HepG2 (cell line): ENCODE measurements around the gene GPA33. TPM values are rescaled to one million over a fixed set of nuclear protein-coding genes. Genes with fewer than 3 reads are reported as not detected.

Experiments
- ATAC-seq: fragments of 200-7000 bp; cut with Tn5 transposase; 3 replicates; pipeline ENCODE4 v1.9.1; 2020; ENCODE audit warnings: mild to moderate bottlenecking, moderate library complexity
- BruUV-seq: library from RNA; stranded (reverse); fragments of 400-500 nt; replicated peaks from 2 replicates; lab custom pipeline; 2021; lab: Mats Ljungman, UMichigan
- CTCF ChIA-PET: fragments of 300-600 bp; formaldehyde crosslinking; extraction: SDS; loops from one replicate; lab custom pipeline; 2021; ENCODE audit warnings: low total read pairs, inconsistent platforms, low intra/inter-chr PET ratio; lab: Yijun Ruan, JAX
- POLR2A ChIA-PET: fragments of 350-600 bp; sonication (Branson Sonifier 250); formaldehyde crosslinking; loops from one replicate; lab custom pipeline; 2020; ENCODE audit warnings: antibody characterized with exemption, inconsistent platforms; lab: Yijun Ruan, JAX
- DNase-seq: peaks from one replicate; pipeline ENCODE4 v3.0.0-alpha.2; 2015; ENCODE audit warnings: low spot score
- FAIRE-seq: peaks from 3 replicates; lab custom pipeline; 2011; peaks lifted over from hg19 to GRCh38; lab: Jason Lieb, UNC
- H2AFZ ChIP-seq: one replicate; pipeline ENCODE4 v1.6.1; 2011; ENCODE audit warnings: low read length, inconsistent platforms
- H3K27ac ChIP-seq: fragments of 300-600 bp; 3 replicates; pipeline ENCODE4 v1.8.0; 2011; ENCODE audit warnings: mixed run types, mild to moderate bottlenecking, mixed read lengths, low read length, inconsistent platforms; ENCODE audit not compliant: insufficient read depth; ENCODE audit errors: extremely low read length
- H3K27me3 ChIP-seq, 2 experiments: fragments of 200-600 bp in 1 of 2; 2 replicates in 1 of 2; 3 replicates in 1 of 2; pipeline versions ENCODE4 v1.6.0 to v1.8.0; 2011; ENCODE audit warnings: low read length in 2 of 2, mild to moderate bottlenecking in 2 of 2, moderate library complexity in 2 of 2, inconsistent platforms in 1 of 2; ENCODE audit not compliant: insufficient read depth in 2 of 2, control insufficient read depth in 1 of 2
- H3K36me3 ChIP-seq, 2 experiments: fragments of 200-600 bp in 1 of 2; replicated peaks in 1 of 2; 2 replicates in 1 of 2; 3 replicates in 1 of 2; pipeline versions ENCODE4 v1.5.1 to v1.8.0; 2011; ENCODE audit warnings: low read length in 2 of 2, inconsistent platforms in 1 of 2; ENCODE audit not compliant: insufficient read depth in 2 of 2, control insufficient read depth in 1 of 2
- H3K4me1 ChIP-seq: 2 replicates; pipeline ENCODE4 v1.5.1; 2012; ENCODE audit warnings: low read length, inconsistent platforms; ENCODE audit not compliant: insufficient read depth
- H3K4me2 ChIP-seq: 2 replicates; pipeline ENCODE4 v1.6.0; 2011; ENCODE audit warnings: low read depth, low read length, inconsistent platforms
- H3K4me3 ChIP-seq, 3 experiments: fragments of 200-600 bp in 1 of 3; sonication (generic), shearing (Covaris generic) in 1 of 3; replicated peaks in 1 of 3; 2 replicates each; pipeline ENCODE4 v1.5.1; 2011 to 2016; ENCODE audit warnings: low read length in 3 of 3, inconsistent platforms in 2 of 3, low read depth in 2 of 3, mild to moderate bottlenecking in 2 of 3, control low read depth in 1 of 3, mixed read lengths in 1 of 3; ENCODE audit not compliant: insufficient read depth in 1 of 3
- H3K79me2 ChIP-seq: one replicate; pipeline ENCODE4 v1.6.1; 2011; ENCODE audit warnings: low read length, inconsistent platforms; ENCODE audit not compliant: insufficient read depth
- H3K9ac ChIP-seq: 2 replicates; pipeline ENCODE4 v1.6.0; 2011; ENCODE audit warnings: mild to moderate bottlenecking, low read depth, low read length, inconsistent platforms; ENCODE audit not compliant: insufficient read depth
- H3K9me3 ChIP-seq: 2 replicates; pipeline ENCODE4 v1.5.1; 2012; ENCODE audit warnings: mild to moderate bottlenecking, low read length
- H4K20me1 ChIP-seq: 2 replicates; pipeline ENCODE4 v1.6.0; 2011; ENCODE audit warnings: inconsistent platforms, mild to moderate bottlenecking, low read length, moderate library complexity; ENCODE audit not compliant: insufficient read depth
- CTCF ChIP-seq: sonication (generic); formaldehyde crosslinking; IDR thresholded peaks from 2 replicates; pipeline ENCODE4 v1.5.0; 2020; ENCODE audit warnings: mild to moderate bottlenecking, missing genetic modification reagents, moderate library complexity
- FLYWCH1 ChIP-seq: sonication (generic); formaldehyde crosslinking; IDR thresholded peaks from 2 replicates; pipeline ENCODE4 v1.8.1; 2023; ENCODE audit warnings: mild to moderate bottlenecking, missing genetic modification reagents
- HNRNPK ChIP-seq: fragments of 200-400 bp; formaldehyde crosslinking; IDR thresholded peaks from 2 replicates; pipeline ENCODE4 v1.6.1; 2018; ENCODE audit warnings: low read length, low read depth, moderate library complexity, mild to moderate bottlenecking; ENCODE audit not compliant: poor library complexity, severe bottlenecking
- KAT2B ChIP-seq: fragments of 150-350 bp; IDR thresholded peaks from 2 replicates; pipeline ENCODE4 v1.6.1; 2014; ENCODE audit warnings: low read depth, low read length, borderline replicate concordance
- MTERF4 ChIP-seq: sonication (generic); formaldehyde crosslinking; IDR thresholded peaks from 2 replicates; pipeline ENCODE4 v1.8.0; 2023; ENCODE audit warnings: mild to moderate bottlenecking, missing genetic modification reagents
- NCOA1 ChIP-seq: sonication (generic); formaldehyde crosslinking; IDR thresholded peaks from 2 replicates; pipeline ENCODE4 v1.9.0; 2021; ENCODE audit warnings: missing genetic modification reagents
- POGK ChIP-seq: sonication (generic); formaldehyde crosslinking; conservative IDR thresholded peaks from 2 replicates; pipeline ENCODE4 v1.8.0; 2022; ENCODE audit warnings: mild to moderate bottlenecking, moderate library complexity, missing genetic modification reagents
- RNF219 ChIP-seq: sonication (generic); formaldehyde crosslinking; IDR thresholded peaks from 2 replicates; pipeline ENCODE4 v1.5.0; 2020; ENCODE audit warnings: mild to moderate bottlenecking, missing genetic modification reagents
- SALL2 ChIP-seq: sonication (generic); formaldehyde crosslinking; IDR thresholded peaks from 2 replicates; pipeline ENCODE4 v1.8.1; 2023; ENCODE audit warnings: mild to moderate bottlenecking, missing genetic modification reagents, inconsistent platforms
- SP140L ChIP-seq: sonication (generic); formaldehyde crosslinking; IDR thresholded peaks from 2 replicates; pipeline ENCODE4 v1.4.0; 2020; ENCODE audit warnings: missing genetic modification reagents, borderline replicate concordance
- STAG1 ChIP-seq: sonication (generic); formaldehyde crosslinking; IDR thresholded peaks from 2 replicates; pipeline ENCODE4 v1.4.0; 2020; ENCODE audit warnings: missing genetic modification reagents
- SUZ12 ChIP-seq: fragments of 150-350 bp; IDR thresholded peaks from 2 replicates; pipeline ENCODE4 v1.6.1; 2014; ENCODE audit warnings: low read depth, low read length
- TEAD3 ChIP-seq: optimal IDR thresholded peaks from 2 replicates; pipeline ENCODE3; 2016; ENCODE audit warnings: borderline replicate concordance
- ZNF143 ChIP-seq: sonication (generic); formaldehyde crosslinking; IDR thresholded peaks from 2 replicates; pipeline ENCODE4 v1.4.0; 2020; ENCODE audit warnings: missing genetic modification reagents
- ZNF577 ChIP-seq: sonication (generic); formaldehyde crosslinking; IDR thresholded peaks from 2 replicates; pipeline ENCODE4 v1.4.0; 2020; ENCODE audit warnings: mild to moderate bottlenecking, low read depth, missing genetic modification reagents, borderline replicate concordance
- ZSCAN5A ChIP-seq: sonication (generic); formaldehyde crosslinking; IDR thresholded peaks from 2 replicates; pipeline ENCODE4 v1.8.0; 2022; ENCODE audit warnings: mild to moderate bottlenecking, missing genetic modification reagents, borderline replicate concordance
- WGBS: methylation state at CpG from one replicate; pipeline ENCODE4 v1.1.6; 2017; ENCODE audit warnings: low lambda C conversion rate; 5-methylcytosine and 5-hydroxymethylcytosine counted together
- in situ Hi-C: cut with HindIII; loops from 2 replicates; pipeline ENCODE4 v1.10.0; 2017; ENCODE audit warnings: low pct_unique_long_range_greater_than_20kb; ENCODE audit not compliant: extremely low pct_ligation_motif_present
- intact Hi-C: fragments of 100-400 bp; cut with micrococcal nuclease; formaldehyde crosslinking; loops from one replicate; pipeline ENCODE4 v1.10.0; 2022; ENCODE audit not compliant: unreplicated experiment
- polyA plus RNA-seq, 8 experiments: library from polyadenylated mRNA; depleted of rRNA in 3 of 8; stranded (reverse) in 7 of 8; unstranded in 1 of 8; fragments of >200 nt; fragmentation: Illumina TruSeq in 4 of 8; extraction: Trizol in 4 of 8; gene quantifications; 2 replicates each; pipeline versions ENCODE4 v1.2.1 to v1.2.3, GENCODE V29; 2011 to 2016; ENCODE audit warnings: low read depth in 4 of 8, missing spikeins in 1 of 8, mixed read lengths in 1 of 8; ENCODE audit not compliant: insufficient read depth in 1 of 8
- total RNA-seq, 5 experiments: library from RNA; depleted of rRNA; stranded (reverse); fragments of >200 nt; fragmentation: Illumina TruSeq; extraction: Trizol; gene quantifications; 2 replicates each; pipeline ENCODE4 v1.2.3, GENCODE V29; 2016; ENCODE audit warnings: low read depth in 1 of 5

The GPA33 gene
- total and polyA plus RNA-seq, 2 of the 13 experiments (the other 11 are each of a cell fraction or from before 2014, with no cell fraction given): not detected

- Histone ChIP-seq H4K20me1 (no peaks in the 10 kb centered on the region), H3K4me2 (no peak overlapping the region), H3K27ac (no peak overlapping the region), H3K9ac (no peak overlapping the region), H2AFZ (no peak overlapping the region), H3K36me3 (no peaks in the 10 kb centered on the region), H3K4me3 (no peak overlapping the region), H3K4me1 (0 out of 2 replicates have a peak, but pooled peaks cover 7% of the 10 kb centered on the region), H3K79me2 (no peaks in the 10 kb centered on the region), H3K9me3 (no peaks in the 10 kb centered on the region), H3K27me3 (peaks cover 3 to 14% of the 10 kb centered on the region in 2 experiments; a peak in 3 of 5 replicates)
- FAIRE-seq (no peak), DNase-seq (peak; percentile 31), ATAC-seq (peak; percentile 90)
- intact Hi-C loops: no loop called here
- in situ Hi-C loops: no loop called here
- WGBS: 51% methylated on average over 6 of the region's 8 CpGs
- BruUV-seq: no TSS peak
- POLR2A ChIA-PET: no interaction called here
- CTCF ChIA-PET: no interaction called here
- TF ChIP-seq HNRNPK (no peak), NCOA1 (CRISPR knock-in tag) (no peak), CTCF (CRISPR knock-in tag) (peak; percentile 43), ZNF577 (no peak), ZSCAN5A (no peak), TEAD3 (CRISPR knock-in tag) (peak; percentile 65), SUZ12 (no peak), SP140L (CRISPR knock-in tag) (no peak), MTERF4 (no peak), RNF219 (CRISPR knock-in tag) (no peak), KAT2B (no peak), STAG1 (CRISPR knock-in tag) (0 out of 2 replicates have a peak, but pooled peaks have one; percentile 14), SALL2 (CRISPR knock-in tag) (no peak), POGK (CRISPR knock-in tag) (no peak), ZNF143 (CRISPR knock-in tag) (no peak), FLYWCH1 (CRISPR knock-in tag) (no peak)
Observed at GRCh38 chr1:167052389-167052788, 37.8 kb downstream of the GPA33 start.
